Lung (tissue), 12 donors: ENCODE results near the gene ANO2. TPM values are rescaled to one million over a fixed set of nuclear protein-coding genes. Genes with fewer than 3 reads are reported as not detected.

ENCODE experiments used
- ATAC-seq: fragments of 200-7000 bp; cut with Tn5 transposase; one replicate; pipeline ENCODE4 v1.9.1; 2020; ENCODE audit warnings: moderate number of reproducible peaks; ENCODE audit not compliant: insufficient read depth, low FRiP score
- DNase-seq, 3 donors: peaks; one replicate each; pipeline ENCODE4 v3.0.0-alpha.2; 2013 to 2017
- H3K27ac ChIP-seq, 2 donors: one replicate each; pipeline ENCODE4 v1.5.1; 2013; ENCODE audit warnings: mild to moderate bottlenecking in 2 of 2, moderate library complexity in 2 of 2, control low read depth in 1 of 2, inconsistent platforms in 1 of 2, low read depth in 1 of 2, low read length in 1 of 2
- H3K27me3 ChIP-seq, 3 donors: one replicate each; pipeline ENCODE4 v1.5.1; 2013; ENCODE audit warnings: low read length in 2 of 3; ENCODE audit not compliant: control insufficient read depth in 3 of 3, insufficient read depth in 3 of 3
- H3K36me3 ChIP-seq, 4 donors: one replicate each; pipeline ENCODE4 v1.5.1; 2013; ENCODE audit warnings: low read length in 4 of 4, mild to moderate bottlenecking in 1 of 4, moderate library complexity in 1 of 4; ENCODE audit not compliant: control insufficient read depth in 4 of 4, insufficient read depth in 4 of 4
- H3K4me1 ChIP-seq, 5 donors: one replicate each; pipeline ENCODE4 v1.5.1; 2013; ENCODE audit warnings: low read length in 5 of 5, mild to moderate bottlenecking in 2 of 5, moderate library complexity in 1 of 5; ENCODE audit not compliant: control insufficient read depth in 5 of 5, insufficient read depth in 5 of 5
- H3K4me3 ChIP-seq: one replicate; pipeline ENCODE4 v1.5.1; 2013; ENCODE audit warnings: mild to moderate bottlenecking, control low read depth, moderate library complexity
- H3K9ac ChIP-seq, 2 donors: one replicate each; pipeline ENCODE4 v1.5.1; 2013; ENCODE audit warnings: low read length in 2 of 2, control low read depth in 1 of 2; ENCODE audit not compliant: insufficient read depth in 1 of 2
- H3K9me3 ChIP-seq, 4 donors: one replicate each; pipeline ENCODE4 v1.5.1; 2013; ENCODE audit warnings: low read length in 3 of 4, mild to moderate bottlenecking in 1 of 4, moderate library complexity in 1 of 4; ENCODE audit not compliant: control insufficient read depth in 4 of 4, insufficient read depth in 3 of 4
- CTCF ChIP-seq: IDR thresholded peaks from 2 replicates; pipeline ENCODE4 v1.5.1; 2012; ENCODE audit warnings: mild to moderate bottlenecking; ENCODE audit errors: control extremely low read depth, extremely low read depth
- WGBS, 2 donors: extraction: QIAGEN DNeasy Blood & Tissue Kit; methylation state at CpG; one replicate each; pipeline ENCODE4 v1.1.7; 2013; 5-methylcytosine and 5-hydroxymethylcytosine counted together
- polyA plus RNA-seq, 2 donors: library from polyadenylated mRNA; stranded (reverse); fragments of 200-250 nt; gene quantifications; one replicate each; pipeline ENCODE4 v1.2.1, GENCODE V29; 2013
- total RNA-seq, 2 donors: library from RNA; depleted of rRNA in 1 of 2; stranded (reverse); fragments of >200 nt in 1 of 2; gene quantifications; one replicate each; pipeline ENCODE4 v1.2.1, GENCODE V29; 2014 to 2021
- donor health status: control.
- donor health status: control.
- donor health status: Bipolar disorder and iron deficiency.
- donor health status: healthy.
- donor health status: DM: yes; HTN: yes; CAD: no.

ANO2 gene
- total and polyA plus RNA-seq, 4 donors, result 5.9 to 11.3 (median 7.4) TPM

GRCh38 chr12:5798242-5799015, 146.6 kb downstream of the ANO2 start:
- Histone ChIP-seq H3K4me3 (no peak overlapping the region), H3K9me3 (no peaks in the 10 kb centered on the region), H3K4me1 (peaks cover 0 to 8% (median 5%) of the 10 kb centered on the region in 5 donors), H3K36me3 (peaks cover 0 to 2% (median under 1%) of the 10 kb centered on the region in 4 donors), H3K27me3 (peaks cover 0 to 7% (median 0%) of the 10 kb centered on the region in 3 donors), H3K27ac (no peak overlapping the region), H3K9ac (no peak overlapping the region)
- DNase-seq, result no peak
- no peak for ATAC-seq
- no peak for TF ChIP-seq CTCF
- WGBS, 2 donors, result 89% methylated on average over 12 of the region's 12 CpGs

GRCh38 chr12:5797661-5798060, 147.4 kb downstream of the ANO2 start:
- peaks cover 0 to 8% (median 5%) of the 10 kb centered on the region in 5 donors for H3K4me1 ChIP-seq
- H3K9me3 ChIP-seq, result no peaks in the 10 kb centered on the region
- no peak for ATAC-seq
- no peak overlapping the region for H3K4me3 ChIP-seq
- H3K36me3 ChIP-seq, result peaks cover 0 to 3% (median 1%) of the 10 kb centered on the region in 4 donors
- no peak for TF ChIP-seq CTCF
- no peak overlapping the region for H3K9ac ChIP-seq
- peaks cover 0 to 7% (median 0%) of the 10 kb centered on the region in 3 donors for H3K27me3 ChIP-seq
- WGBS, 2 donors, result 89 to 94% methylated on average over 9 of the region's 9 CpGs
- H3K27ac ChIP-seq, result no peak overlapping the region
- DNase-seq, result no peak

GRCh38 chr12:5796959-5797225, 148.2 kb downstream of the ANO2 start:
- WGBS, 2 donors, result 80 to 93% methylated on average over 8 of the region's 8 CpGs
- Histone ChIP-seq H3K27ac (no peak overlapping the region), H3K9me3 (no peaks in the 10 kb centered on the region), H3K36me3 (peaks cover 0 to 3% (median 1%) of the 10 kb centered on the region in 4 donors), H3K4me3 (no peak overlapping the region), H3K9ac (no peak overlapping the region), H3K27me3 (peaks cover 0 to 4% (median 0%) of the 10 kb centered on the region in 3 donors), H3K4me1 (peaks cover 0 to 8% (median 5%) of the 10 kb centered on the region in 5 donors)
- no peak for TF ChIP-seq CTCF
- ATAC-seq (no peak), DNase-seq (no peak)
